SU-DHL-6 (cell line): ENCODE measurements around the gene TMEM245.

Experiments
- H2AFZ ChIP-seq: fragments of 200-600 bp; sonication (generic); 2 replicates; pipeline ENCODE4 v1.6.1; 2014; ENCODE audit warnings: low read depth, mild to moderate bottlenecking, moderate library complexity, mixed read lengths, antibody characterized with exemption, low read length; ENCODE audit not compliant: severe bottlenecking
- H3F3A ChIP-seq: fragments of 200-600 bp; shearing (Covaris generic); 2 replicates; pipeline ENCODE4 v1.6.0; 2016; ENCODE audit warnings: antibody characterized with exemption, mild to moderate bottlenecking; ENCODE audit not compliant: insufficient read depth
- H3K27ac ChIP-seq: fragments of 200-600 bp; sonication (generic); 2 replicates; pipeline ENCODE4 v1.5.1; 2016; ENCODE audit warnings: low read depth, mild to moderate bottlenecking, low read length, moderate library complexity, mixed read lengths
- H3K27me3 ChIP-seq: fragments of 200-600 bp; sonication (generic), shearing (Covaris generic); 2 replicates; pipeline ENCODE4 v1.6.0; 2014; ENCODE audit warnings: mild to moderate bottlenecking, low read length
- H3K36me3 ChIP-seq: fragments of 200-600 bp; sonication (generic); 2 replicates; pipeline ENCODE4 v1.6.1; 2014; ENCODE audit warnings: mild to moderate bottlenecking, low read length, mixed read lengths
- H3K4me2 ChIP-seq: fragments of 300-600, 200-600 bp; shearing (Covaris generic), sonication (generic); 2 replicates; pipeline ENCODE4 v1.6.0; 2014; ENCODE audit warnings: low read length, low read depth, mild to moderate bottlenecking; ENCODE audit not compliant: poor library complexity, severe bottlenecking
- H3K4me3 ChIP-seq: fragments of 200-600 bp; sonication (generic); 2 replicates; pipeline ENCODE4 v1.5.1; 2014; ENCODE audit warnings: antibody characterized with exemption, low read length, mild to moderate bottlenecking, mixed read lengths; ENCODE audit not compliant: insufficient read depth, poor library complexity, severe bottlenecking
- H3K79me2 ChIP-seq: fragments of 200-600 bp; sonication (generic); 2 replicates; pipeline ENCODE4 v1.6.1; 2014; ENCODE audit warnings: mild to moderate bottlenecking, low read length, moderate library complexity; ENCODE audit not compliant: insufficient read depth
- H3K9ac ChIP-seq: fragments of 200-600 bp; sonication (generic); 2 replicates; pipeline ENCODE4 v1.7.0; 2014; ENCODE audit warnings: mild to moderate bottlenecking, low read length
- H3K9me2 ChIP-seq: fragments of 200-600 bp; sonication (generic); replicated peaks from 2 replicates; pipeline ENCODE4 v1.6.1; 2014; ENCODE audit warnings: low read length; ENCODE audit not compliant: insufficient read depth
- H3K9me3 ChIP-seq: fragments of 200-600 bp; sonication (generic); 2 replicates; pipeline ENCODE4 v1.6.1; 2014; ENCODE audit warnings: low read length, mixed read lengths; ENCODE audit not compliant: insufficient read depth
- H4K20me1 ChIP-seq: fragments of 200-600 bp; sonication (generic); 2 replicates; pipeline ENCODE4 v1.6.1; 2014; ENCODE audit warnings: low read depth, mild to moderate bottlenecking, antibody characterized with exemption, low read length, moderate library complexity, mixed read lengths
- EZH2phosphoT487 ChIP-seq: fragments of 200-600 bp; sonication (generic), shearing (Covaris generic); conservative IDR thresholded peaks from 2 replicates; pipeline ENCODE4 v1.6.1; 2018; ENCODE audit warnings: mild to moderate bottlenecking, antibody characterized with exemption, low read length, moderate library complexity, mixed read lengths
- TF ChIP-seq, protein P1 (sequence below): fragments of 200-600 bp; sonication (generic); IDR thresholded peaks from one replicate; pipeline ENCODE4 v1.5.1; 2017; ENCODE audit warnings: antibody characterized with exemption, mild to moderate bottlenecking, low read length, moderate library complexity; ENCODE audit not compliant: insufficient read depth, poor library complexity, severe bottlenecking

The TMEM245 gene

DNA sequence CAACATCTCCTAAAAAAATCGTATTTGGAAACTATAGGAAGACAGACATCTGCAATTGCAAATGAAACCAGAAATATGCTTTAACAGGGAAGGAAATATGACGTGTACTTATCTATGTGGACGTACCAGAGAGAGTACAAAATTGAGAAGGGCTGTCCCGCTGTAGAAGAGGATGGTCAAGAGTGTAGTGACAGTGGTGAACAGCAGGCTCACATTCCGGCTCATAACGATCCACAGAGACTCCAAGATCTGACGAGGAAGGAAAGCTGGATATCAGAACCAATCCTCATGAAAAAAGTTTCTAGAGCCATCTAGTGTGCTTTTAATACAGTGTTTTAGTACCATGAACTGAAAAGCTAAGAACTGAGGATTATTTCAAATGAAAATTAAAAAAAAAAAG is 69.3 kb downstream of the TMEM245 start:
- no peak overlapping the region for H3K9ac ChIP-seq
- H3K36me3 ChIP-seq = peaks cover 53% of the 10 kb centered on the region
- H3K4me2 ChIP-seq = no peak overlapping the region

DNA sequence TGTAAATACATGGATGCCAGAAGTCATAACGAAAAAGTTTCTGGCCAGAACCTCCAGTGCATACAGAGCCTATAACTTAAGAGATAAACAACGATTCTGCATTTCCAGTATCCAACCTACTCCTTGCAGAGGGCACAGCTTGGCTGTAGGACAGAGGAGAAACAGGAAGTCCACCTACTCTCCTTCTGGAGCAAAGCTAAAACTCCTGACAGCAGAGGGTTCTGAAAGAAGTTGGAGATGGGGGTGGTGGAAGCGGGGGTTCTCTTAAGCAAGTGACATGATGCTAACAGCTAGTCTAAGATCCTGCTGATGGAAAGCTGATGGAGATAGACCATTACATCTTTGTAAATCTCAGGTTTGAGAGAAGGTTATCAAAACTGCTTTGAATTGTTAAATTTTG is 70.9 kb downstream of the TMEM245 start:
- Histone ChIP-seq H3K9me2 (no peaks in the 10 kb centered on the region), H3K27ac (no peak overlapping the region), H3K4me3 (no peak overlapping the region), H3K9ac (no peak overlapping the region), H3K27me3 (no peaks in the 10 kb centered on the region), H2AFZ (no peak overlapping the region), H3K79me2 (0 out of 2 replicates have a peak, but pooled peaks cover 3% of the 10 kb centered on the region), H3F3A (no peaks in the 10 kb centered on the region), H3K4me2 (no peak overlapping the region), H3K9me3 (no peaks in the 10 kb centered on the region), H3K36me3 (peaks cover 46% of the 10 kb centered on the region), H4K20me1 (no peaks in the 10 kb centered on the region)
- TF ChIP-seq EZH2phosphoT487 = no peak
- TF ChIP-seq, protein P1, sequence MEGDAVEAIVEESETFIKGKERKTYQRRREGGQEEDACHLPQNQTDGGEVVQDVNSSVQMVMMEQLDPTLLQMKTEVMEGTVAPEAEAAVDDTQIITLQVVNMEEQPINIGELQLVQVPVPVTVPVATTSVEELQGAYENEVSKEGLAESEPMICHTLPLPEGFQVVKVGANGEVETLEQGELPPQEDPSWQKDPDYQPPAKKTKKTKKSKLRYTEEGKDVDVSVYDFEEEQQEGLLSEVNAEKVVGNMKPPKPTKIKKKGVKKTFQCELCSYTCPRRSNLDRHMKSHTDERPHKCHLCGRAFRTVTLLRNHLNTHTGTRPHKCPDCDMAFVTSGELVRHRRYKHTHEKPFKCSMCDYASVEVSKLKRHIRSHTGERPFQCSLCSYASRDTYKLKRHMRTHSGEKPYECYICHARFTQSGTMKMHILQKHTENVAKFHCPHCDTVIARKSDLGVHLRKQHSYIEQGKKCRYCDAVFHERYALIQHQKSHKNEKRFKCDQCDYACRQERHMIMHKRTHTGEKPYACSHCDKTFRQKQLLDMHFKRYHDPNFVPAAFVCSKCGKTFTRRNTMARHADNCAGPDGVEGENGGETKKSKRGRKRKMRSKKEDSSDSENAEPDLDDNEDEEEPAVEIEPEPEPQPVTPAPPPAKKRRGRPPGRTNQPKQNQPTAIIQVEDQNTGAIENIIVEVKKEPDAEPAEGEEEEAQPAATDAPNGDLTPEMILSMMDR = no peak

More for the DNA sequence above, 69.3 kb downstream of the TMEM245 start:
- no peaks in the 10 kb centered on the region for H3K9me2 ChIP-seq
- no peaks in the 10 kb centered on the region for H3K9me3 ChIP-seq
- no peak overlapping the region for H2AFZ ChIP-seq
- 0 out of 2 replicates have a peak, but pooled peaks cover 3% of the 10 kb centered on the region for H3K79me2 ChIP-seq
- no peaks in the 10 kb centered on the region for H3K27me3 ChIP-seq
- H3F3A ChIP-seq = no peaks in the 10 kb centered on the region
- H3K4me3 ChIP-seq = no peak overlapping the region
- no peaks in the 10 kb centered on the region for H4K20me1 ChIP-seq
- H3K27ac ChIP-seq = no peak overlapping the region
- TF ChIP-seq EZH2phosphoT487 = no peak
- TF ChIP-seq, protein P1 = no peak

DNA sequence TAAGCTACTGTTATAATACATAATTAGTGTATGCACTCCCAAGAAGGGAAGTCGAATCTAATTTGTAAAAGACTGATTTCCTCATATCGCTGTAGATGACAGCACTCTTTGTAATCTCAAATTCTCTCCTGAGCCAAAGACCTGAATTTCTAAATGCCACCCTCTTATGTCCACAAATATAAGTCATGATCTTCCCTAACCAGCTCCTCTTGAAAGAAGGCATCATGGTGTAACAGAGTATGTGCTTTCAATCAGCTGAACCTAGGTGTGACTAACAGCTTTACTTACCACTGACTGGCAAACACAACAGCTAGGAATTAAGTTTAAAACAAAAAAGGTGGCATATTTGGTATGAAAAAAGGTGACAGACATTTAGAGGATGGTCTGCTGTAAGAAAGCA is 72.5 kb downstream of the TMEM245 start:
- TF ChIP-seq EZH2phosphoT487 = no peak
- TF ChIP-seq, protein P1 = no peak

DNA sequence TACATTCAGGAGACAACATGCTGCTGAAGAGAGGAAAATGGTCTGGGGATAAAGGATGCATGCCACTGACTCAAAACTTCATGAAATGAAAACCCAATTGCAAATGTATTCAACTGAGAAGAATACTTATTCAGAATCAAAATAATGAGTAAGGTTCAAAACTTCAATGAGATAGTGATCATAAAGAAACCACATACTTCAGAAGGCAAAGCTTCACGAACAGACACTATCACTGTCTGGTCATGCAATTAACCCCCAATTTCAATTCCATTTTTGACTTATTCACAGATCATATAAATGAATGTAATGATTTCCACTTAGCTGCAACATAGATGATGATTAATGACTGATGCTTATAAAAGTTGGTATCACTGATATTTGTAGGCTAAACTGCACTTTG is 73.4 kb downstream of the TMEM245 start:
- H3K79me2 ChIP-seq = 0 out of 2 replicates have a peak, but pooled peaks cover 3% of the 10 kb centered on the region
- no peak overlapping the region for H3K9ac ChIP-seq
- no peaks in the 10 kb centered on the region for H4K20me1 ChIP-seq
- H3K4me2 ChIP-seq = no peak overlapping the region
- no peak for TF ChIP-seq EZH2phosphoT487
- TF ChIP-seq, protein P1 = no peak
- no peaks in the 10 kb centered on the region for H3K27me3 ChIP-seq
- no peak overlapping the region for H3K27ac ChIP-seq
- H3F3A ChIP-seq = no peaks in the 10 kb centered on the region
- no peak overlapping the region for H3K4me3 ChIP-seq
- peaks cover 43% of the 10 kb centered on the region for H3K36me3 ChIP-seq
- no peak overlapping the region for H2AFZ ChIP-seq
- no peaks in the 10 kb centered on the region for H3K9me3 ChIP-seq
- no peaks in the 10 kb centered on the region for H3K9me2 ChIP-seq

More for the DNA sequence above, 72.5 kb downstream of the TMEM245 start:
- H3K27ac ChIP-seq = no peak overlapping the region
- H2AFZ ChIP-seq = no peak overlapping the region
- no peaks in the 10 kb centered on the region for H3F3A ChIP-seq
- H3K9me3 ChIP-seq = no peaks in the 10 kb centered on the region
- H3K36me3 ChIP-seq = peaks cover 45% of the 10 kb centered on the region
- no peaks in the 10 kb centered on the region for H3K9me2 ChIP-seq
- 0 out of 2 replicates have a peak, but pooled peaks cover 3% of the 10 kb centered on the region for H3K79me2 ChIP-seq
- no peaks in the 10 kb centered on the region for H4K20me1 ChIP-seq
- H3K27me3 ChIP-seq = no peaks in the 10 kb centered on the region
- H3K4me2 ChIP-seq = no peak overlapping the region
- H3K4me3 ChIP-seq = no peak overlapping the region
- no peak overlapping the region for H3K9ac ChIP-seq
